HEK293 (cell line): ENCODE results near the gene OPA1.

ENCODE experiments used
- BCL11A ChIP-seq: fragments of 450-650 bp; formaldehyde crosslinking; IDR thresholded peaks from 2 replicates; pipeline ENCODE4 v1.5.1; 2016; ENCODE audit warnings: low read depth, missing biosample characterization, missing genetic modification characterization
- EGR2 ChIP-seq: fragments of 450-650 bp; formaldehyde crosslinking; IDR thresholded peaks from 2 replicates; pipeline ENCODE4 v1.5.1; 2016; ENCODE audit warnings: low read depth, missing biosample characterization, missing genetic modification characterization
- HOXC10 ChIP-seq: sonication (generic); formaldehyde crosslinking; IDR thresholded peaks from 2 replicates; pipeline ENCODE4 v1.8.1; 2023; ENCODE audit warnings: mild to moderate bottlenecking, missing genetic modification reagents
- KLF16 ChIP-seq: fragments of 450-650 bp; formaldehyde crosslinking; IDR thresholded peaks from 2 replicates; pipeline ENCODE4 v1.5.1; 2017; ENCODE audit warnings: missing biosample characterization, missing genetic modification characterization
- MYNN ChIP-seq: fragments of 450-650 bp; formaldehyde crosslinking; IDR thresholded peaks from 2 replicates; pipeline ENCODE4 v1.5.1; 2016; ENCODE audit warnings: missing biosample characterization, missing genetic modification characterization, borderline replicate concordance
- PRDM6 ChIP-seq: fragments of 450-650 bp; formaldehyde crosslinking; IDR thresholded peaks from 2 replicates; pipeline ENCODE4 v1.5.1; 2017; ENCODE audit warnings: missing biosample characterization, missing genetic modification characterization
- ZBTB6 ChIP-seq: fragments of 450-650 bp; formaldehyde crosslinking; IDR thresholded peaks from 2 replicates; pipeline ENCODE4 v1.5.1; 2017; ENCODE audit warnings: missing biosample characterization, missing genetic modification characterization
- ZFP69B ChIP-seq: fragments of 450-650 bp; formaldehyde crosslinking; IDR thresholded peaks from 2 replicates; pipeline ENCODE4 v1.5.1; 2016; ENCODE audit warnings: missing biosample characterization, missing genetic modification characterization
- ZIC2 ChIP-seq: fragments of 450-650 bp; formaldehyde crosslinking; IDR thresholded peaks from 2 replicates; pipeline ENCODE4 v1.5.1; 2016; ENCODE audit warnings: missing biosample characterization, missing genetic modification characterization
- ZNF10 ChIP-seq: fragments of 450-650 bp; formaldehyde crosslinking; IDR thresholded peaks from 2 replicates; pipeline ENCODE4 v1.5.1; 2017; ENCODE audit warnings: missing biosample characterization, missing genetic modification characterization
- ZNF140 ChIP-seq: fragments of 450-650 bp; formaldehyde crosslinking; IDR thresholded peaks from 2 replicates; pipeline ENCODE4 v1.5.1; 2016; ENCODE audit warnings: missing biosample characterization, missing genetic modification characterization
- ZNF211 ChIP-seq: fragments of 450-650 bp; formaldehyde crosslinking; IDR thresholded peaks from 2 replicates; pipeline ENCODE4 v1.5.1; 2016; ENCODE audit warnings: low read depth, missing biosample characterization, missing genetic modification characterization
- ZNF221 ChIP-seq: fragments of 450-650 bp; formaldehyde crosslinking; IDR thresholded peaks from 2 replicates; pipeline ENCODE4 v1.5.1; 2017; ENCODE audit warnings: missing biosample characterization, missing genetic modification characterization, borderline replicate concordance
- ZNF398 ChIP-seq: fragments of 450-650 bp; formaldehyde crosslinking; IDR thresholded peaks from 2 replicates; pipeline ENCODE4 v1.5.1; 2017; ENCODE audit warnings: missing biosample characterization, missing genetic modification characterization
- ZNF423 ChIP-seq: fragments of 450-650 bp; formaldehyde crosslinking; IDR thresholded peaks from 2 replicates; pipeline ENCODE4 v1.5.1; 2016; ENCODE audit warnings: missing biosample characterization, missing genetic modification characterization
- ZNF555 ChIP-seq: fragments of 450-650 bp; formaldehyde crosslinking; conservative IDR thresholded peaks from 2 replicates; pipeline ENCODE4 v1.5.1; 2017; ENCODE audit warnings: missing biosample characterization, mild to moderate bottlenecking, missing genetic modification characterization, inconsistent platforms
- ZNF629 ChIP-seq: fragments of 450-650 bp; formaldehyde crosslinking; IDR thresholded peaks from 2 replicates; pipeline ENCODE4 v1.5.1; 2017; ENCODE audit warnings: missing biosample characterization, missing genetic modification characterization
- ZNF747 ChIP-seq: fragments of 450-650 bp; formaldehyde crosslinking; IDR thresholded peaks from 2 replicates; pipeline ENCODE4 v1.5.1; 2016; ENCODE audit warnings: missing biosample characterization, missing genetic modification characterization
- ZNF776 ChIP-seq: fragments of 450-650 bp; formaldehyde crosslinking; IDR thresholded peaks from 2 replicates; pipeline ENCODE4 v1.5.0; 2017; ENCODE audit warnings: missing biosample characterization, missing genetic modification characterization, borderline replicate concordance
- ZNF843 ChIP-seq: fragments of 450-650 bp; formaldehyde crosslinking; IDR thresholded peaks from 2 replicates; pipeline ENCODE4 v1.5.1; 2016; ENCODE audit warnings: missing biosample characterization, missing genetic modification characterization
- ZSCAN30 ChIP-seq: fragments of 450-650 bp; IDR thresholded peaks from 2 replicates; pipeline ENCODE4 v1.5.1; 2018; ENCODE audit warnings: missing biosample characterization, mild to moderate bottlenecking, missing genetic modification characterization, moderate library complexity
- TF ChIP-seq, protein P1 (sequence below): fragments of 450-650 bp; formaldehyde crosslinking; IDR thresholded peaks from 2 replicates; pipeline ENCODE4 v1.5.1; 2016; ENCODE audit warnings: missing biosample characterization, missing genetic modification characterization
- TF ChIP-seq, protein P2 (sequence below): fragments of 450-650 bp; formaldehyde crosslinking; IDR thresholded peaks from 2 replicates; pipeline ENCODE4 v1.5.1; 2016; ENCODE audit warnings: missing biosample characterization, missing genetic modification characterization
- TF ChIP-seq, protein P3 (sequence below): fragments of 450-650 bp; formaldehyde crosslinking; IDR thresholded peaks from 2 replicates; pipeline ENCODE4 v1.5.1; 2016; ENCODE audit warnings: missing biosample characterization, missing genetic modification characterization
- TF ChIP-seq, protein P4 (sequence below): fragments of 450-650 bp; formaldehyde crosslinking; IDR thresholded peaks from 2 replicates; pipeline ENCODE4 v1.5.1; 2016; ENCODE audit warnings: missing biosample characterization, missing genetic modification characterization

OPA1 gene

DNA sequence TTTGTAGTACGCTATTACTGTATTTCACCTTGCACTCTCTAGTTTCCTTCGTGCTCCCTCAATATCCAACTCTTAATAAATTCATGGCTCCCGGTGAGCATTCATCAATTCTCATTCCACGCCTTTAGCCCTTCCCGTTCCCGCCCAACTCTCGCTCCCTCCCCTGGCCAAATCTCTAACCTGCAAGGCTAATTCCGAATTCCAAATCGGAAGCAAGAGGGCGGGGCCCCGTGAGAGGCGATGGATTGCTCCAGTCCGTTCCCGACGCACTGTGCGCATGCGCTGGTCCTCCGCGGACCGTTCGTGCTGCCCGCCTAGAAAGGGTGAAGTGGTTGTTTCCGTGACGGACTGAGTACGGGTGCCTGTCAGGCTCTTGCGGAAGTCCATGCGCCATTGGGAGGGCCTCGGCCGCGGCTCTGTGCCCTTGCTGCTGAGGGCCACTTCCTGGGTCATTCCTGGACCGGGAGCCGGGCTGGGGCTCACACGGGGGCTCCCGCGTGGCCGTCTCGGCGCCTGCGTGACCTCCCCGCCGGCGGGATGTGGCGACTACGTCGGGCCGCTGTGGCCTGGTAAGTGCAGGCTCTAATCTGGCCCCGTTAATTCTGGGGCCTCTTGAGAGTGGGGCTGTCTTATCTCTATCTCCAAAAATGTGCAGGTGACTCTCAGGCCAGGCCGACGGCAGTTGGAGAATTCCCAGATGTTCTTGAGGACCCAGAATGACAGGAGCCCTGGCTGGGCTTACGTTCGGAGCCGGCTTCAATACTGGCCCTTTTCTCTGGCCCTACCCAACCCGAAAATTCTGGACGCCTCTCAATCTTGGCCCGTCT lies at the start of gene OPA1 (continued):
- TF ChIP-seq, protein P1, sequence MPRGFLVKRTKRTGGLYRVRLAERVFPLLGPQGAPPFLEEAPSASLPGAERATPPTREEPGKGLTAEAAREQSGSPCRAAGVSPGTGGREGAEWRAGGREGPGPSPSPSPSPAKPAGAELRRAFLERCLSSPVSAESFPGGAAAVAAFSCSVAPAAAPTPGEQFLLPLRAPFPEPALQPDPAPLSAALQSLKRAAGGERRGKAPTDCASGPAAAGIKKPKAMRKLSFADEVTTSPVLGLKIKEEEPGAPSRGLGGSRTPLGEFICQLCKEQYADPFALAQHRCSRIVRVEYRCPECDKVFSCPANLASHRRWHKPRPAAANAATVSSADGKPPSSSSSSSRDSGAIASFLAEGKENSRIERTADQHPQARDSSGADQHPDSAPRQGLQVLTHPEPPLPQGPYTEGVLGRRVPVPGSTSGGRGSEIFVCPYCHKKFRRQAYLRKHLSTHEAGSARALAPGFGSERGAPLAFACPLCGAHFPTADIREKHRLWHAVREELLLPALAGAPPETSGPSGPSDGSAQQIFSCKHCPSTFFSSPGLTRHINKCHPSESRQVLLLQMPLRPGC (tag by site-specific recombination) = 0 out of 2 replicates have a peak, but pooled peaks have one; percentile 43
- TF ChIP-seq ZBTB6 (tag by site-specific recombination) (0 out of 2 replicates have a peak, but pooled peaks have one; percentile 6), ZNF221 (tag by site-specific recombination) (no peak), MYNN (tag by site-specific recombination) (no peak), HOXC10 (CRISPR knock-in tag) (no peak), ZIC2 (tag by site-specific recombination) (no peak), BCL11A (tag by site-specific recombination) (no peak), ZNF555 (tag by site-specific recombination) (no peak), ZNF140 (tag by site-specific recombination) (no peak), ZFP69B (peak; percentile 13), ZNF398 (tag by site-specific recombination) (peak; percentile 91), ZNF776 (tag by site-specific recombination) (no peak), PRDM6 (no peak), EGR2 (tag by site-specific recombination) (no peak), ZSCAN30 (peak; percentile 93), ZNF211 (no peak), ZNF10 (tag by site-specific recombination) (no peak), ZNF843 (tag by site-specific recombination) (no peak; the same call in 1 of the 2 replicates), ZNF747 (no peak), KLF16 (tag by site-specific recombination) (peak; percentile 83), ZNF423 (tag by site-specific recombination) (no peak), ZNF629 (tag by site-specific recombination) (peak; percentile 79)
- TF ChIP-seq, protein P2, sequence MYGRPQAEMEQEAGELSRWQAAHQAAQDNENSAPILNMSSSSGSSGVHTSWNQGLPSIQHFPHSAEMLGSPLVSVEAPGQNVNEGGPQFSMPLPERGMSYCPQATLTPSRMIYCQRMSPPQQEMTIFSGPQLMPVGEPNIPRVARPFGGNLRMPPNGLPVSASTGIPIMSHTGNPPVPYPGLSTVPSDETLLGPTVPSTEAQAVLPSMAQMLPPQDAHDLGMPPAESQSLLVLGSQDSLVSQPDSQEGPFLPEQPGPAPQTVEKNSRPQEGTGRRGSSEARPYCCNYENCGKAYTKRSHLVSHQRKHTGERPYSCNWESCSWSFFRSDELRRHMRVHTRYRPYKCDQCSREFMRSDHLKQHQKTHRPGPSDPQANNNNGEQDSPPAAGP (tag by site-specific recombination) = peak; percentile 79; the same call in 1 of the 2 replicates
- TF ChIP-seq, protein P3, sequence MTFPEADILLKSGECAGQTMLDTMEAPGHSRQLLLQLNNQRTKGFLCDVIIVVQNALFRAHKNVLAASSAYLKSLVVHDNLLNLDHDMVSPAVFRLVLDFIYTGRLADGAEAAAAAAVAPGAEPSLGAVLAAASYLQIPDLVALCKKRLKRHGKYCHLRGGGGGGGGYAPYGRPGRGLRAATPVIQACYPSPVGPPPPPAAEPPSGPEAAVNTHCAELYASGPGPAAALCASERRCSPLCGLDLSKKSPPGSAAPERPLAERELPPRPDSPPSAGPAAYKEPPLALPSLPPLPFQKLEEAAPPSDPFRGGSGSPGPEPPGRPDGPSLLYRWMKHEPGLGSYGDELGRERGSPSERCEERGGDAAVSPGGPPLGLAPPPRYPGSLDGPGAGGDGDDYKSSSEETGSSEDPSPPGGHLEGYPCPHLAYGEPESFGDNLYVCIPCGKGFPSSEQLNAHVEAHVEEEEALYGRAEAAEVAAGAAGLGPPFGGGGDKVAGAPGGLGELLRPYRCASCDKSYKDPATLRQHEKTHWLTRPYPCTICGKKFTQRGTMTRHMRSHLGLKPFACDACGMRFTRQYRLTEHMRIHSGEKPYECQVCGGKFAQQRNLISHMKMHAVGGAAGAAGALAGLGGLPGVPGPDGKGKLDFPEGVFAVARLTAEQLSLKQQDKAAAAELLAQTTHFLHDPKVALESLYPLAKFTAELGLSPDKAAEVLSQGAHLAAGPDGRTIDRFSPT (tag by site-specific recombination) = no peak; the same call in 1 of the 2 replicates
- TF ChIP-seq, protein P4, sequence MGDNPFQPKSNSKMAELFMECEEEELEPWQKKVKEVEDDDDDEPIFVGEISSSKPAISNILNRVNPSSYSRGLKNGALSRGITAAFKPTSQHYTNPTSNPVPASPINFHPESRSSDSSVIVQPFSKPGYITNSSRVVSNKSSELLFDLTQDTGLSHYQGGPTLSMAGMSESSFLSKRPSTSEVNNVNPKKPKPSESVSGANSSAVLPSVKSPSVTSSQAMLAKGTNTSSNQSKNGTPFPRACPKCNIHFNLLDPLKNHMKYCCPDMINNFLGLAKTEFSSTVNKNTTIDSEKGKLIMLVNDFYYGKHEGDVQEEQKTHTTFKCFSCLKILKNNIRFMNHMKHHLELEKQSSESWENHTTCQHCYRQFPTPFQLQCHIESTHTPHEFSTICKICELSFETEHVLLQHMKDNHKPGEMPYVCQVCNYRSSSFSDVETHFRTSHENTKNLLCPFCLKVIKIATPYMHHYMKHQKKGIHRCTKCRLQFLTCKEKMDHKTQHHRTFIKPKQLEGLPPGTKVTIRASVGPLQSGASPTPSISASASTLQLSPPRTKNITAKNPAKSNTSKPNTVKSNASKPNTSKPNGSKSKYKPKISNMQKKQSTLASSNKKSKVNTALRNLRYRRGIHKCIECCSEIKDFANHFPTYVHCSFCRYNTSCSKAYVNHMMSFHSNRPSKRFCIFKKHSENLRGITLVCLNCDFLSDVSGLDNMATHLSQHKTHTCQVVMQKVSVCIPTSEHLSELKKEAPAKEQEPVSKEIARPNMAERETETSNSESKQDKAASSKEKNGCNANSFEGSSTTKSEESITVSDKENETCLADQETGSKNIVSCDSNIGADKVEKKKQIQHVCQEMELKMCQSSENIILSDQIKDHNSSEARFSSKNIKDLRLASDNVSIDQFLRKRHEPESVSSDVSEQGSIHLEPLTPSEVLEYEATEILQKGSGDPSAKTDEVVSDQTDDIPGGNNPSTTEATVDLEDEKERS (tag by site-specific recombination) = no peak
